Thyroid gland (tissue), 4 donors: ENCODE data around the gene PATZ1.

ENCODE experiments used
- POLR2A ChIP-seq, 2 donors: fragments of 450-650 bp; IDR thresholded peaks; one replicate each; pipeline ENCODE4 v1.6.1; 2017; ENCODE audit warnings: antibody characterized with exemption in 2 of 2, mild to moderate bottlenecking in 2 of 2, moderate library complexity in 1 of 2
- TF ChIP-seq, protein P1 (sequence below), 6 experiments: fragments of 200-600 bp in 3 of 6; fragments of 450-650 bp in 3 of 6; sonication (generic) in 3 of 6; IDR thresholded peaks; one replicate each; pipeline ENCODE4 v1.5.1; 2016 to 2019; ENCODE audit warnings: antibody characterized with exemption in 6 of 6, mild to moderate bottlenecking in 2 of 6, inconsistent platforms in 1 of 6, moderate library complexity in 1 of 6

DNA sequence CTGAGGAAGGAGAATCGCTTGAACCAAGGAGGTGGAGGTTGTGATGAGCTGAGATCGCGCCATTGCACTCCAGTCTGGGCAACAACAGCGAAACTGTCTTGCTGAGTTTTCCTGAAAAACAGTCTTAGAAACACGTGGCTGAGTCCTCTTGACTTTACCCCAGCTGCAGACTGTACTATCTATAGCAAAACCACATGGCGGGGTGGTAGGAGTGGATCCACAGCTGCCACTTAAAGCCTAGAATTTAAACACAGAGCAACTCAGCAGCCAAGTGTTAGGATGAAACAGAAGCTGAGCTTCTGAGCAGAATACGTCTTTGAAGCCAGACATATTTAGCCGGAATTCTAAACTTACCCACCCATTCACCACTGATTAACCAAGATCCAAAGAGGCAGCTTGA, 14.1 kb downstream of the PATZ1 start:
- TF ChIP-seq, protein P1, sequence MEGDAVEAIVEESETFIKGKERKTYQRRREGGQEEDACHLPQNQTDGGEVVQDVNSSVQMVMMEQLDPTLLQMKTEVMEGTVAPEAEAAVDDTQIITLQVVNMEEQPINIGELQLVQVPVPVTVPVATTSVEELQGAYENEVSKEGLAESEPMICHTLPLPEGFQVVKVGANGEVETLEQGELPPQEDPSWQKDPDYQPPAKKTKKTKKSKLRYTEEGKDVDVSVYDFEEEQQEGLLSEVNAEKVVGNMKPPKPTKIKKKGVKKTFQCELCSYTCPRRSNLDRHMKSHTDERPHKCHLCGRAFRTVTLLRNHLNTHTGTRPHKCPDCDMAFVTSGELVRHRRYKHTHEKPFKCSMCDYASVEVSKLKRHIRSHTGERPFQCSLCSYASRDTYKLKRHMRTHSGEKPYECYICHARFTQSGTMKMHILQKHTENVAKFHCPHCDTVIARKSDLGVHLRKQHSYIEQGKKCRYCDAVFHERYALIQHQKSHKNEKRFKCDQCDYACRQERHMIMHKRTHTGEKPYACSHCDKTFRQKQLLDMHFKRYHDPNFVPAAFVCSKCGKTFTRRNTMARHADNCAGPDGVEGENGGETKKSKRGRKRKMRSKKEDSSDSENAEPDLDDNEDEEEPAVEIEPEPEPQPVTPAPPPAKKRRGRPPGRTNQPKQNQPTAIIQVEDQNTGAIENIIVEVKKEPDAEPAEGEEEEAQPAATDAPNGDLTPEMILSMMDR (IDR thresholded peaks at IDR 0.05) = no peak
- no peak for TF ChIP-seq POLR2A (IDR thresholded peaks at IDR 0.05)
